Large intestine (tissue), 3 donors: ENCODE results near the gene NTMT2. TPM values are rescaled to one million over a fixed set of nuclear protein-coding genes. Genes with fewer than 3 reads are reported as not detected.

Experiments
- DNase-seq, 2 donors: peaks; one replicate each; pipeline versions ENCODE4 v3.0.0 to v3.0.0-alpha.2; 2013
- H3K27ac ChIP-seq: one replicate; pipeline ENCODE4 v1.5.1; 2013; ENCODE audit warnings: low read length
- H3K27me3 ChIP-seq: 2 replicates; pipeline ENCODE4 v1.6.1; 2013; ENCODE audit warnings: low read length; ENCODE audit not compliant: control insufficient read depth, insufficient read depth
- H3K36me3 ChIP-seq: 2 replicates; pipeline ENCODE4 v1.6.1; 2013; ENCODE audit warnings: low read length; ENCODE audit not compliant: control insufficient read depth, insufficient read depth
- H3K4me1 ChIP-seq: one replicate; pipeline ENCODE4 v1.6.1; 2013; ENCODE audit warnings: low read length; ENCODE audit not compliant: control insufficient read depth, insufficient read depth
- H3K4me3 ChIP-seq: one replicate; pipeline ENCODE4 v1.5.1; 2013; ENCODE audit warnings: low read length
- H3K9me3 ChIP-seq: one replicate; pipeline ENCODE4 v1.6.1; 2013; ENCODE audit warnings: mild to moderate bottlenecking, low read depth, low read length, moderate library complexity; ENCODE audit not compliant: control insufficient read depth
- WGBS: methylation state at CpG from one replicate; pipeline ENCODE4 v1.1.5; 2013; ENCODE audit warnings: low lambda C conversion rate; ENCODE audit not compliant: insufficient coverage; 5-methylcytosine and 5-hydroxymethylcytosine counted together
- polyA plus RNA-seq: library from polyadenylated mRNA; unstranded; fragments of 120-200 nt; gene quantifications from one replicate; pipeline ENCODE4 v1.2.1, GENCODE V29; 2013

Gene NTMT2
- polyA plus RNA-seq, 1 donor: not detected

GRCh38 chr1:170205301-170205700 lies 59.5 kb downstream of the NTMT2 start:
- no peaks in the 10 kb centered on the region for H3K9me3 ChIP-seq
- H3K4me1 ChIP-seq: no peaks in the 10 kb centered on the region
- no peaks in the 10 kb centered on the region for H3K27me3 ChIP-seq
- H3K27ac ChIP-seq: no peak overlapping the region
- H3K4me3 ChIP-seq: no peak overlapping the region
- no peaks in the 10 kb centered on the region for H3K36me3 ChIP-seq
- DNase-seq: no peak

GRCh38 chr1:170209125-170209524 lies 63.4 kb downstream of the NTMT2 start:
- Histone ChIP-seq H3K4me1 (no peaks in the 10 kb centered on the region), H3K27ac (no peak overlapping the region), H3K4me3 (no peak overlapping the region), H3K9me3 (no peaks in the 10 kb centered on the region), H3K36me3 (no peaks in the 10 kb centered on the region), H3K27me3 (peaks cover 2% of the 10 kb centered on the region)
- DNase-seq: no peak

GRCh38 chr1:170210142-170210541 lies 64.4 kb downstream of the NTMT2 start:
- no peak for DNase-seq
- 60% methylated on average over 1 of the region's 3 CpGs for WGBS
- Histone ChIP-seq H3K27ac (no peak overlapping the region), H3K36me3 (no peaks in the 10 kb centered on the region), H3K9me3 (no peaks in the 10 kb centered on the region), H3K27me3 (peaks cover 2% of the 10 kb centered on the region), H3K4me3 (no peak overlapping the region), H3K4me1 (no peaks in the 10 kb centered on the region)

GRCh38 chr1:170213596-170213995 lies 67.8 kb downstream of the NTMT2 start:
- no CpG with 5 or more reads among the region's 6 CpGs for WGBS
- H3K4me1 ChIP-seq: no peaks in the 10 kb centered on the region
- no peak overlapping the region for H3K27ac ChIP-seq

GRCh38 chr1:170214117-170215032 lies 68.6 kb downstream of the NTMT2 start:
- WGBS: no CpG with 5 or more reads among the region's 10 CpGs
- Histone ChIP-seq H3K27ac (no peak overlapping the region), H3K4me1 (no peaks in the 10 kb centered on the region), H3K4me3 (no peak overlapping the region), H3K27me3 (peaks cover 2% of the 10 kb centered on the region), H3K9me3 (no peaks in the 10 kb centered on the region), H3K36me3 (no peaks in the 10 kb centered on the region)
- DNase-seq: no peak

More at GRCh38 chr1:170213596-170213995, 67.8 kb downstream of the NTMT2 start:
- H3K9me3 ChIP-seq: no peaks in the 10 kb centered on the region
- DNase-seq: no peak
- H3K36me3 ChIP-seq: no peaks in the 10 kb centered on the region
- peaks cover 2% of the 10 kb centered on the region for H3K27me3 ChIP-seq
- no peak overlapping the region for H3K4me3 ChIP-seq

GRCh38 chr1:170215072-170215885 lies 69.5 kb downstream of the NTMT2 start:
- Histone ChIP-seq H3K4me3 (no peak overlapping the region), H3K27me3 (peaks cover 2% of the 10 kb centered on the region), H3K4me1 (no peaks in the 10 kb centered on the region), H3K9me3 (no peaks in the 10 kb centered on the region), H3K27ac (no peak overlapping the region), H3K36me3 (no peaks in the 10 kb centered on the region)
- DNase-seq: no peak
- WGBS: 72% methylated on average over 2 of the region's 4 CpGs

GRCh38 chr1:170217517-170218256 lies 71.9 kb downstream of the NTMT2 start:
- H3K4me1 ChIP-seq: no peaks in the 10 kb centered on the region
- H3K4me3 ChIP-seq: no peak overlapping the region
- H3K27ac ChIP-seq: no peak overlapping the region
- H3K9me3 ChIP-seq: no peaks in the 10 kb centered on the region
- no peak for DNase-seq
- WGBS: no CpG with 5 or more reads among the region's 5 CpGs
- no peaks in the 10 kb centered on the region for H3K36me3 ChIP-seq
- peaks cover 2% of the 10 kb centered on the region for H3K27me3 ChIP-seq

GRCh38 chr1:170218257-170218650 lies 72.5 kb downstream of the NTMT2 start:
- no peak for DNase-seq
- H3K4me3 ChIP-seq: no peak overlapping the region
- no peak overlapping the region for H3K27ac ChIP-seq

More at GRCh38 chr1:170218257-170218650, 72.5 kb downstream of the NTMT2 start:
- H3K36me3 ChIP-seq: no peaks in the 10 kb centered on the region
- peaks cover 2% of the 10 kb centered on the region for H3K27me3 ChIP-seq
- WGBS: 90% methylated on average over 2 of the region's 4 CpGs
- H3K4me1 ChIP-seq: no peaks in the 10 kb centered on the region
- H3K9me3 ChIP-seq: no peaks in the 10 kb centered on the region
